ENCODE measurements around the gene HAND1. TPM values are rescaled to one million over a fixed set of nuclear protein-coding genes. Genes with fewer than 3 reads are reported as not detected.

The HAND1 gene
- total and polyA plus RNA-seq, 2 donors (not counting 1 experiment from before 2014, with no cell fraction given), result not detected

DNA sequence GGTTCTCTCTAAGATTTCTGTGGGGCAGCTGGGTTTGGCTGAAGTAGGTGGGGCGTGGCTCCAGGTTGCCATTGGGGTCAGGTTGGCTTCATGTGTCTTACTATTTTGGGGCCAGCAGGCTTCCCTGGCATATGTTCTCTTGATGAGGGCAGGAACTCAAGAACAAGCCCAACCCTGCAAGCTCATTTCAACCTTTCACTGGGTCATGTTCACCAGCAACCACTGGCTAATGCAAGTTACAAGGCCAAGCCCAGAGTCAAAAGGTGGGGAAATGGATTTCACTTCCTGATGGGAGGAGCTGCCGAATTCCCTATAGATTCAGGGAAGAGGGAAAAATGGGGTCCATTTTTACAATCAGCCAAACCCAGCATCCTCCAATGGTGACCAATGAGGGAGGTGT, 34.0 kb upstream of the HAND1 start:
- Mint-ChIP-seq H3K9me3 (ENCODE audit: insufficient read depth) (no peaks in the 10 kb centered on the region), H3K27me3 (peaks cover 40% of the 10 kb centered on the region), H3K27ac (no peak overlapping the region), H3K4me3 (no peak overlapping the region), H3K4me1 (no peaks in the 10 kb centered on the region)
- ATAC-seq (ENCODE audit: low read depth) (no peak), DNase-seq (no peak)
- Histone ChIP-seq H3K4me3 (ENCODE audit: control extremely low read depth in 1 of 5, extremely low read depth in 1 of 5, insufficient read depth in 1 of 5, low read depth in 2 of 5, low read length in 4 of 5) (no peak overlapping the region), H3K4me1 (ENCODE audit: control insufficient read depth in 2 of 2, insufficient read depth in 2 of 2, low read length in 2 of 2) (no peaks in the 10 kb centered on the region), H3K27me3 (replicated peaks in 1 of 4; ENCODE audit: control extremely low read depth in 1 of 4, control insufficient read depth in 3 of 4, insufficient read depth in 4 of 4, low read length in 3 of 4) (peaks cover 0 to 10% (median 0%) of the 10 kb centered on the region in 4 experiments), H3K4me2 (replicated peaks; ENCODE audit: low read depth, low read length, poor library complexity, severe bottlenecking) (no peak overlapping the region), H3K36me3 (replicated peaks in 1 of 2; ENCODE audit: control extremely low read depth in 1 of 2, control insufficient read depth in 1 of 2, extremely low read depth in 1 of 2, insufficient read depth in 2 of 2, low read length in 1 of 2) (no peaks in the 10 kb centered on the region), H2AFZ (ENCODE audit: insufficient read depth, low read depth, low read length, poor library complexity, severe bottlenecking) (no peak overlapping the region), H3K9me3 (ENCODE audit: control extremely low read depth in 1 of 3, control insufficient read depth in 2 of 3, insufficient read depth in 1 of 3, low read length in 2 of 3) (no peaks in the 10 kb centered on the region), H3K27ac (ENCODE audit: low read length in 2 of 2) (no peak overlapping the region), H3K9ac (ENCODE audit: low read length) (no peak overlapping the region), H4K20me1 (ENCODE audit: control insufficient read depth, insufficient read depth, low read length, poor library complexity, severe bottlenecking) (no peaks in the 10 kb centered on the region), H3K79me2 (ENCODE audit: control insufficient read depth, insufficient read depth, low read length) (no peaks in the 10 kb centered on the region)
- ChIA-PET CTCF (no interaction called here), POLR2A (interaction anchor here (0.6 kb wide), 1 partner anchor 441 kb away, joined by 7 read pairs; no protein-coding TSS in a partner anchor)
- 100% methylated on average over 1 of the region's 2 CpGs for WGBS (ENCODE audit: insufficient coverage)
- intact Hi-C loops (cut with micrococcal nuclease), result no loop called here
- TF ChIP-seq EZH2 (IDR thresholded peaks at IDR 0.05; ENCODE audit: borderline replicate concordance, insufficient read depth, low read depth, low read length, poor library complexity, severe bottlenecking), result no peak
- TF ChIP-seq, protein P1, sequence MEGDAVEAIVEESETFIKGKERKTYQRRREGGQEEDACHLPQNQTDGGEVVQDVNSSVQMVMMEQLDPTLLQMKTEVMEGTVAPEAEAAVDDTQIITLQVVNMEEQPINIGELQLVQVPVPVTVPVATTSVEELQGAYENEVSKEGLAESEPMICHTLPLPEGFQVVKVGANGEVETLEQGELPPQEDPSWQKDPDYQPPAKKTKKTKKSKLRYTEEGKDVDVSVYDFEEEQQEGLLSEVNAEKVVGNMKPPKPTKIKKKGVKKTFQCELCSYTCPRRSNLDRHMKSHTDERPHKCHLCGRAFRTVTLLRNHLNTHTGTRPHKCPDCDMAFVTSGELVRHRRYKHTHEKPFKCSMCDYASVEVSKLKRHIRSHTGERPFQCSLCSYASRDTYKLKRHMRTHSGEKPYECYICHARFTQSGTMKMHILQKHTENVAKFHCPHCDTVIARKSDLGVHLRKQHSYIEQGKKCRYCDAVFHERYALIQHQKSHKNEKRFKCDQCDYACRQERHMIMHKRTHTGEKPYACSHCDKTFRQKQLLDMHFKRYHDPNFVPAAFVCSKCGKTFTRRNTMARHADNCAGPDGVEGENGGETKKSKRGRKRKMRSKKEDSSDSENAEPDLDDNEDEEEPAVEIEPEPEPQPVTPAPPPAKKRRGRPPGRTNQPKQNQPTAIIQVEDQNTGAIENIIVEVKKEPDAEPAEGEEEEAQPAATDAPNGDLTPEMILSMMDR (IDR thresholded peaks at IDR 0.05), result no peak

- no peak overlapping the region for H3K4me3 ChIP-seq (ENCODE audit: control extremely low read depth in 1 of 5, extremely low read depth in 1 of 5, insufficient read depth in 1 of 5, low read depth in 2 of 5, low read length in 4 of 5)
- Mint-ChIP-seq H3K27me3 (peaks cover 36% of the 10 kb centered on the region), H3K9me3 (ENCODE audit: insufficient read depth) (no peaks in the 10 kb centered on the region), H3K4me3 (no peak overlapping the region), H3K27ac (no peak overlapping the region), H3K4me1 (no peaks in the 10 kb centered on the region)
- intact Hi-C loops (cut with micrococcal nuclease), result no loop called here
- H3K27ac ChIP-seq (ENCODE audit: low read length in 2 of 2), result no peak overlapping the region
- TF ChIP-seq EZH2 (IDR thresholded peaks at IDR 0.05; ENCODE audit: borderline replicate concordance, insufficient read depth, low read depth, low read length, poor library complexity, severe bottlenecking), result no peak
- WGBS (ENCODE audit: insufficient coverage), result 85% methylated on average over 2 of the region's 5 CpGs
- POLR2A ChIA-PET, result no interaction called here
- no peaks in the 10 kb centered on the region for H3K4me1 ChIP-seq (ENCODE audit: control insufficient read depth in 2 of 2, insufficient read depth in 2 of 2, low read length in 2 of 2)
- DNase-seq, result no peak
- H3K4me2 ChIP-seq (replicated peaks; ENCODE audit: low read depth, low read length, poor library complexity, severe bottlenecking), result no peak overlapping the region
- no peak overlapping the region for H2AFZ ChIP-seq (ENCODE audit: insufficient read depth, low read depth, low read length, poor library complexity, severe bottlenecking)
- H4K20me1 ChIP-seq (ENCODE audit: control insufficient read depth, insufficient read depth, low read length, poor library complexity, severe bottlenecking), result no peaks in the 10 kb centered on the region
- H3K9ac ChIP-seq (ENCODE audit: low read length), result no peak overlapping the region
- peaks cover 0 to 2% (median 0%) of the 10 kb centered on the region in 3 donors for H3K9me3 ChIP-seq (ENCODE audit: control extremely low read depth in 1 of 3, control insufficient read depth in 2 of 3, insufficient read depth in 1 of 3, low read length in 2 of 3)
- CTCF ChIA-PET, result no interaction called here
- peaks cover 0 to 10% (median 0%) of the 10 kb centered on the region in 4 experiments for H3K27me3 ChIP-seq (replicated peaks in 1 of 4; ENCODE audit: control extremely low read depth in 1 of 4, control insufficient read depth in 3 of 4, insufficient read depth in 4 of 4, low read length in 3 of 4)
- no peaks in the 10 kb centered on the region for H3K36me3 ChIP-seq (replicated peaks in 1 of 2; ENCODE audit: control extremely low read depth in 1 of 2, control insufficient read depth in 1 of 2, extremely low read depth in 1 of 2, insufficient read depth in 2 of 2, low read length in 1 of 2)
- ATAC-seq (ENCODE audit: low read depth), result no peak
- no peaks in the 10 kb centered on the region for H3K79me2 ChIP-seq (ENCODE audit: control insufficient read depth, insufficient read depth, low read length)
Measured at GRCh38 chr5:154509784-154510555, 31.9 kb upstream of the HAND1 start.
